HG02840 (cell line): ENCODE measurements around the gene OXGR1.
"Not testable (repeated sequence)": the region's sequence is repeated elsewhere in the genome, so short reads cannot be mapped to it uniquely, and the experiment has no call there.

ENCODE experiments used
- ATAC-seq: cut with Tn5 transposase; IDR thresholded peaks from one replicate; pipeline ENCODE4 v1.9.1; 2021; ENCODE audit warnings: mild to moderate bottlenecking, moderate library complexity, moderate number of reproducible peaks; ENCODE audit not compliant: unreplicated experiment, low FRiP score

The OXGR1 gene

GRCh38 chr13:96994017-96994857 is at the start of gene OXGR1:
Gene OXGR1 (minus strand): TSS chr13:96994476. CDS start chr13:96987759, 6,717 bp downstream.
- ATAC-seq = no peak

- ATAC-seq = no peak
Measured at GRCh38 chr13:97043302-97043701, 49.0 kb upstream of the OXGR1 start.

GRCh38 chr13:97030705-97031452 is 36.6 kb upstream of the OXGR1 start:
- ATAC-seq = no peak

- no peak for ATAC-seq
Measured at GRCh38 chr13:97028441-97029299, 34.4 kb upstream of the OXGR1 start.

- ATAC-seq = no peak
Measured at GRCh38 chr13:97027162-97027554, 32.9 kb upstream of the OXGR1 start.

- ATAC-seq = no peak
Measured at GRCh38 chr13:97026531-97027161, 32.4 kb upstream of the OXGR1 start.

GRCh38 chr13:97023812-97024211 is 29.5 kb upstream of the OXGR1 start:
- not testable (repeated sequence) for ATAC-seq

- ATAC-seq = no peak
Measured at GRCh38 chr13:97023117-97023516, 28.8 kb upstream of the OXGR1 start.

- ATAC-seq = no peak
Measured at GRCh38 chr13:97021241-97021640, 27.0 kb upstream of the OXGR1 start.

- no peak for ATAC-seq
Measured at GRCh38 chr13:97020689-97021240, 26.5 kb upstream of the OXGR1 start.

GRCh38 chr13:97020194-97020593 is 25.9 kb upstream of the OXGR1 start:
- ATAC-seq = no peak

- no peak for ATAC-seq
Measured at GRCh38 chr13:97019236-97019635, 25.0 kb upstream of the OXGR1 start.

GRCh38 chr13:97018029-97018819 is 23.9 kb upstream of the OXGR1 start:
- no peak for ATAC-seq

- ATAC-seq = no peak
Measured at GRCh38 chr13:97017322-97017721, 23.0 kb upstream of the OXGR1 start.

GRCh38 chr13:97015661-97016350 is 21.5 kb upstream of the OXGR1 start:
- ATAC-seq = no peak

- no peak for ATAC-seq
Measured at GRCh38 chr13:97012251-97013048, 18.2 kb upstream of the OXGR1 start.

GRCh38 chr13:97011446-97012131 is 17.3 kb upstream of the OXGR1 start:
- no peak for ATAC-seq
